Measurements from ENCODE around the gene CHRNA9. TPM values are rescaled to one million over a fixed set of nuclear protein-coding genes. Genes with fewer than 3 reads are reported as not detected.

The CHRNA9 gene
- total RNA-seq, 2 donors from 2014 or later, result not detected

- no peak for DNase-seq (ENCODE audit: low spot score)
- no peaks in the 10 kb centered on the region for H3K27me3 ChIP-seq
- TF ChIP-seq CTCF (IDR thresholded peaks at IDR 0.05), result no peak
- peaks cover 0 to 8% of the 10 kb centered on the region in 2 donors for H3K9me3 ChIP-seq
- no peak overlapping the region for H3K4me3 ChIP-seq
- H3K27ac ChIP-seq, result no peak overlapping the region
- no peaks in the 10 kb centered on the region for H3K4me1 ChIP-seq
- no peaks in the 10 kb centered on the region for H3K36me3 ChIP-seq
Observed at GRCh38 chr4:40365766-40366165, 30.6 kb downstream of the CHRNA9 start.

GRCh38 chr4:40367451-40367850, 32.3 kb downstream of the CHRNA9 start:
- Histone ChIP-seq H3K4me3 (no peak overlapping the region), H3K36me3 (no peaks in the 10 kb centered on the region), H3K9me3 (no peaks in the 10 kb centered on the region), H3K4me1 (no peaks in the 10 kb centered on the region), H3K27ac (no peak overlapping the region), H3K27me3 (no peaks in the 10 kb centered on the region)
- no peak for DNase-seq (ENCODE audit: low spot score)
- TF ChIP-seq CTCF (IDR thresholded peaks at IDR 0.05), result no peak

- no peak for DNase-seq (ENCODE audit: low spot score)
- H3K27me3 ChIP-seq, result no peaks in the 10 kb centered on the region
- no peaks in the 10 kb centered on the region for H3K9me3 ChIP-seq
- no peak for TF ChIP-seq CTCF (IDR thresholded peaks at IDR 0.05)
- H3K36me3 ChIP-seq, result no peaks in the 10 kb centered on the region
- no peaks in the 10 kb centered on the region for H3K4me1 ChIP-seq
- no peak overlapping the region for H3K27ac ChIP-seq
- H3K4me3 ChIP-seq, result no peak overlapping the region
Observed at GRCh38 chr4:40369437-40370274, 34.5 kb downstream of the CHRNA9 start.

- no peak for TF ChIP-seq CTCF (IDR thresholded peaks at IDR 0.05)
- no peak overlapping the region for H3K4me3 ChIP-seq
Observed at GRCh38 chr4:40372651-40373050, 37.5 kb downstream of the CHRNA9 start.

GRCh38 chr4:40373636-40374035, 38.5 kb downstream of the CHRNA9 start:
- no peak for DNase-seq (ENCODE audit: low spot score)
- H3K4me1 ChIP-seq, result no peaks in the 10 kb centered on the region
- no peaks in the 10 kb centered on the region for H3K27me3 ChIP-seq
- H3K27ac ChIP-seq, result no peak overlapping the region
- no peak for TF ChIP-seq CTCF (IDR thresholded peaks at IDR 0.05)
- H3K9me3 ChIP-seq, result no peaks in the 10 kb centered on the region
- H3K4me3 ChIP-seq, result no peak overlapping the region
- no peaks in the 10 kb centered on the region for H3K36me3 ChIP-seq

More at GRCh38 chr4:40372651-40373050, 37.5 kb downstream of the CHRNA9 start:
- DNase-seq (ENCODE audit: low spot score), result no peak
- no peaks in the 10 kb centered on the region for H3K9me3 ChIP-seq
- no peak overlapping the region for H3K27ac ChIP-seq
- no peaks in the 10 kb centered on the region for H3K4me1 ChIP-seq
- no peaks in the 10 kb centered on the region for H3K27me3 ChIP-seq
- no peaks in the 10 kb centered on the region for H3K36me3 ChIP-seq

- no peak for TF ChIP-seq CTCF (IDR thresholded peaks at IDR 0.05)
- Histone ChIP-seq H3K27me3 (no peaks in the 10 kb centered on the region), H3K36me3 (no peaks in the 10 kb centered on the region), H3K27ac (no peak overlapping the region), H3K4me1 (no peaks in the 10 kb centered on the region), H3K4me3 (no peak overlapping the region), H3K9me3 (no peaks in the 10 kb centered on the region)
- no peak for DNase-seq (ENCODE audit: low spot score)
Observed at GRCh38 chr4:40375095-40375494, 40.0 kb downstream of the CHRNA9 start.
